ENCODE data around the gene MTUS2.

MTUS2 gene

GRCh38 chr13:29537736-29538651 is 717.9 kb downstream of the MTUS2 start:
- no peak for DNase-seq

DNA sequence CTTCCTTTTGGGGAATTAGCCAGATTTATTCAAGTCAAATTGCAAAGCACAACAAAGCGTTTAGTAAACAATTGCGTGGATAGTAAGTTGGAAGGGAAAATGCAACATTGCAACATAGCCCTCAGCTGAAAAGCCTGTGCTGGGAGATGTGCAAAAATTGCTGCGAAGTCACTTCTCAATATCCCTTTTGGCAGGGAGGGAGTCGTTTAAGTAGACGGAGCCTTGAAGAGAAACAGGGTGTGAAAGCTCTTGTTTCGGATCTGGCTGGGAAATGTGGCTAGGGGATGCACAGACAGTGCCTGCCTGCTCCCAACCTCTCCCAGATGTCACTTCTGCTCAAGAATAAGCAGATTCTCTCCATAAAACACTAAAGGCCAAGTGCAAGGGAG is 718.5 kb downstream of the MTUS2 start:
- no peak for DNase-seq

DNA sequence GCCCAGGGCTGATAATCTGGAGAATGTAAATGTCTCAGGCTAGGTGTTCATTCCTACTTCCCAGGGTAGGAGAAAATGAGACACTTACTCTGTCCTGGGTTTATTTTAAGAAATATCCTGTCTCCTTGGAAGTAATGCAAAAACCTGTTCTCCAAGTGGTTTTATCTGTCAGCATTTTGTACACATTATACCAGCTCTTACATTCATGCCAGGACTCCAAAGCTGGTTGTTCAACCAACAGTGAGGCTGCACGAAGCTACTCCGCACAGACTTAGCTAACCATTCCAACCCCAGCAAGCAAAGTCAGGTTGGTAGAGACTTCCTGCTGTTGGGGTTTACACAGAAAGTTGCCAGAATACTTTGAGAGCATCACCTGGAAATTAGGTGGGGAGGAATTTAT is 719.7 kb downstream of the MTUS2 start:
- DNase-seq = no peak

GRCh38 chr13:29540334-29540733 is 720.2 kb downstream of the MTUS2 start:
- no peak for DNase-seq

GRCh38 chr13:29540799-29541198 is 720.7 kb downstream of the MTUS2 start:
- DNase-seq = no peak

DNA sequence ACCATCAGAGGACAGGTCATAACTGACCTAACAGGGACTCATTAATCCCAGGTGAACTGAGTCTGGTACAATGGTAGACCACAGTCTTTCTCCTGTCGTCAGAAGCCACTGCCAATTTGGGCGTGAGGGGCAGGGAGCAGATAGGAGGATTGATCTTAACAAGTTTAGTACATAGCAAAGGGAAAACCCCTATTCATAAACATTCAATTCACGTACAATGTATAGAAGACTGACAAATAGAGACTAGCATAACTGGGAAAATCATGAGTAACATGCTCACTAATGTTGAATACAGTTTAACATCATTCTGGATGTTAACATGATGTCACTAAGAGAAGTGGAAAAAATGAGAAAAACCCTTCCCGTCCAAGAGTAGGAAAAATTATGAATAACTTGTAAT is 721.3 kb downstream of the MTUS2 start:
- DNase-seq = no peak

- no peak for DNase-seq
Measured at GRCh38 chr13:29542381-29542780, 722.2 kb downstream of the MTUS2 start.

DNA sequence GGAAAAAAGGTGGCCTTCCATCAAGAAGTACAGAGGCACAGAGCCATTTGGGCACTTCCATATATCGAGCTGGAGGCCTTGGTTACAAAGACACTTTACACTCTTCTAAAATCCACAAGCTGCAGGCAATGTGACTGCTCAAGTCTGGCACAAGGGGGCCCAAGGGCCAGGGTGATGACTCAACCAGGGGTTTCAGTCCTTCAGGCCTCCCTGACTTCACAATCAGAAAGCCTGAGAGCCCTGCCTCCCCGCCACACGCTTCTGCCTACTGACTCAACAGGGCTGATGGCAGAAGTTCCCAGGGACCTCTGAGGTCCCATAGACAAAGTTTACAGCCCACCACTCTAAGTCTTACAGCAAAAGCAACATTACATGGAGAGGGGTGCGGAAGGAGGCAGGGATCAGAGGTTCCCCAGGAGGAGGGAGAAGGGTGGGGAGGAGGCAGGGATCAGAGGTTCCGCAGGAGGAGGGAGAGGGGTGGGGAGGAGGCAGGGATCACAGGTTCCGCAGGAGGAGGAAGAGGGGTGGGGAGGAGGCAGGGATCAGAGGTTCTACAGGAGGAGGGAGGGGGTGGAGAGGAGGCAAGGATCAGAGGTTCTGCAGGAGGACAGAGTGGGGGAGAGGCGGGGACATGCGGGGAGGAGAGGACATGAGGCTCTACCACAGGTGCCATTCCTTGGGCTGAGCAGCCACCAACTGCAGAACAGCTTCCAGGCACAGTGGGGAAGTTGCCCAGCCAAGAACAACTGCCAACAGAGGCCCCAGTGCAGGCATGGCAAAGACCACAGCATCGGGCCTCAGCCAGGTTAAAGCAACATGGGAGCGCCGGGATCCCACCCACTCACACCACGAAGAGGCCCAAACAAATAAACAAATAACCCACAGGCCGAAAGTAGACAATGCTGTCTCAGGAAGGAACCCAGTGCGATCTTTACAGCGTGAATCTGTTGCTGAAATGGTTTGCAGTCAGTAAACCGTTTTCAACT is 723.4 kb downstream of the MTUS2 start:
- DNase-seq = no peak

DNA sequence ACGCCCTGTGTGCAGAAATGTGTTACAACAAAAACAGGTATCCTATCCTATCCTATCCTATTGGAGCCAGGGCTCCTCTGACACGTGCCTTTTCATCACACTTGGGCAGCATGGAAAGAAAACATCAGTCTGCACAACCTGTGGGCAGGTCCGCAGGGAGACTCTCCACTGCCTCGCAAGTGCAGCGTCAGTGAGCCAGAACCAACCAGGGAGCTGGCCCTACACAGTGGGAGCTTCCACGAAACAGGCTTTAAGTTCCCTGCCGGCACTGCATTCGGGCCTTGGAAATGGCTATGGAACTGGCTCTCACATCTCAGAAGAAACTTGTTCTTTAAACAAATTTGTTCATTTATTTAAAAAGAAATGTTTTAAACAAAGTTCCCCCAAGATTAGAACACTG is 725.8 kb downstream of the MTUS2 start:
- DNase-seq = no peak

GRCh38 chr13:29546662-29547061 is 726.5 kb downstream of the MTUS2 start:
- DNase-seq = no peak

DNA sequence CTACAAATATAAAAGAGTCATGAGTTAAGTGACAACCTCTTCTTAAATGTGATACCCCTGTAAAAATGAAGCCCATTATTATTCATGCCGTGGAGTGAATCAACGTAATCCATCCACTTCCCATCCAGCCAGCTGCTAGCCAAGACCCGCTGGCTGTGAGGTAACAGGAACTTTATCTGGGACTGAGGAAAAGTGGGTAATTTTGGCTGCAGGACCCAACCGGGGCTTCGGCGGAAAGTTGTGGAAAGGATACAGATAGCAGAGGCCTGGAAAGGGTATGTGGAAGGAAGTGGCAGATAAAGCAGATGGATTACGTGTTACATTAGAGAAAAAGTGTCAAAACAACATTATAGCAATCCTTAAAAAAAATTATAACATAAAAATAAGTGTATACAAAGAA is 727.0 kb downstream of the MTUS2 start:
- no peak for DNase-seq

GRCh38 chr13:29548722-29549121 is 728.6 kb downstream of the MTUS2 start:
- no peak for DNase-seq

- DNase-seq = no peak
Measured at GRCh38 chr13:29550430-29550988, 730.4 kb downstream of the MTUS2 start.

DNA sequence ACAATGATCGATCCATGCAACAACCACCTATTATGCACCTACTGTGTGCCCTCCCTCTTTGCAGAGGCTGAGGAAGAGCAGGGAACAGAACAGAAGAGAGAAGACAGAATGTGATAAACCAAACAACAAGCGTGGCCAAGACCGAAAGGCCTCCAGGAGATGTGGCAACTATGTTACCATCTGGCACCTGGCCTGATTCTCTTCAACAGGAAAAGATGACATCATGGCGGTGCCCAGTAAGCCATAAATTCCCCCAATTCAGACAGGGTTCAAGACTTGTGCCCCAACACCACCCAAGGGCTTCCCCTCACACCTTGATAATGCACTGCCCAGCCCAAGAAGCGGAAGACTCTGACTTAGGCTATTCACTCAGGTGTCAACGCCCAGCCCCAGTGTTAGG is 731.1 kb downstream of the MTUS2 start:
- no peak for DNase-seq

All from NCI-H1092 treated with DMSO at 0.1 percent for 48 hours (cell line).